ENCODE data around the gene SLC14A1. TPM values are rescaled to one million over a fixed set of nuclear protein-coding genes. Genes with fewer than 3 reads are reported as not detected.

SLC14A1 gene
- total and polyA plus RNA-seq, 2 experiments from 2014 or later: 0.29 to 0.54 TPM

DNA sequence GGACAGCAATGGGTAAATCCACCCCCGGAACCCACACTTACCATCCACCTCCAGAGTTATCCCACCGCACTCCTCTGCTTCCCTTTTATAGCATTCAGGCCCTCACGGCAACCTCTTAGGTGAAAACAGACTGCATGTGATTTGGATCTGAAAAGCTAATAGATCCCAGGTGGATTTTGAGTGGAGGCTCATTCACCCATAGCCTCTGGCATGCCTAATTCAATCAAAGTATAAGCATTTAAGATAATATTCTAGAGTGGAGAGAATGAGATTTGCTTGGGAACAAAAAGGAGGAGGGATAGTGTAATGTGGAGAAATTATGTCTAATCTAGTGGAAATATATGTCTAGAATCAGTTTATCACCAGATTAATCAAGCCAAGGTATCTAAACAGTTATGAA is 17.1 kb downstream of the SLC14A1 start:
- Histone ChIP-seq H3F3A (ENCODE audit: insufficient read depth) (no peaks in the 10 kb centered on the region), H3K79me2 (ENCODE audit: insufficient read depth) (no peaks in the 10 kb centered on the region), H3K27me3 (replicated peaks; ENCODE audit: insufficient read depth) (no peaks in the 10 kb centered on the region), H4K20me1 (ENCODE audit: insufficient read depth) (no peaks in the 10 kb centered on the region), H2AFZ (no peak overlapping the region), H3K4me3 (no peak overlapping the region), H3K9ac (no peak overlapping the region), H3K36me3 (ENCODE audit: low read depth) (no peaks in the 10 kb centered on the region), H3K27ac (no peak overlapping the region), H3K9me2 (ENCODE audit: insufficient read depth) (no peaks in the 10 kb centered on the region), H3K4me2 (ENCODE audit: unreplicated experiment) (no peak overlapping the region), H3K4me1 (ENCODE audit: insufficient read depth) (no peaks in the 10 kb centered on the region), H3K9me3 (ENCODE audit: low read depth) (no peaks in the 10 kb centered on the region)
- 30 to 60% methylated on average over 3 of the region's 3 CpGs for WGBS, 2 experiments (ENCODE audit: low coverage in 1 of 2, low lambda C conversion rate in 2 of 2, missing lambda C conversion rate in 2 of 2)
- TF ChIP-seq EZH2 (IDR thresholded peaks at IDR 0.05; ENCODE audit: insufficient read depth, poor library complexity, severe bottlenecking) (no peak), EZH2phosphoT487 (IDR thresholded peaks at IDR 0.05; ENCODE audit: insufficient read depth, low read depth) (no peak)
- in situ Hi-C loops (cut with MboI): no loop called here
- DNase-seq: no peak

DNA sequence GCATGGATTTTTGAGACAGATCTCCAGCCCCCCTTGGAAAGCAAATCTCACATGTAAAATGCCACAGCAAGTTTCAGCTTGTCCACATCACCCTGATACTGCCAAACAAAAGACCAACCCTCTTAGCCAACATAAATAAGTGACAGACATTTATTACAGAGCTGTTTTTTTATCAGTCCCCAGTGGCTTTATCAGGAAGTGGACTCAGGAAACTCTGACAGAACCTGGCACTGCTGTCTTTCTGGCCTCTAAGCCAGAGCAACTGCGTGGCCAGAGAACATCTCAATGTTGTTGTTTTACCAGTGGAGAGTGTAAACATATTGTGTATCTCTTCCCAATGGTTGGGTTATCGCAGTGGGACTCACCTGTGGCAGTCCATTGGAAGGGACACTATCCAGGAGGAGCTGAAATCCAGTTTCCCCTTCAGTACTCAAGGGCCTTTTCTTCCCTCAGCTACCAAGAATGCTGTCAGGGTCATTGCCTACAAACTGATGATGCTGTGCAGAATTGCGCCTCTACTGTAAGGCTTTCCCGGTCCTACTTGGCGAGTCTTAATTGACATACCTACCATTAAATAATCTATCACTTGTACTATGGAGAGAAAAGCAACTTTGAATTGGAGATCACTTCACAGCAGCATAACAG is 22.0 kb downstream of the SLC14A1 start:
- TF ChIP-seq EZH2phosphoT487 (IDR thresholded peaks at IDR 0.05; ENCODE audit: insufficient read depth, low read depth) (no peak), EZH2 (IDR thresholded peaks at IDR 0.05; ENCODE audit: insufficient read depth, poor library complexity, severe bottlenecking) (no peak)
- Histone ChIP-seq H3K9me2 (ENCODE audit: insufficient read depth) (0 out of 2 replicates have a peak, but pooled peaks cover 4% of the 10 kb centered on the region), H3K36me3 (ENCODE audit: low read depth) (no peaks in the 10 kb centered on the region), H3K27me3 (replicated peaks; ENCODE audit: insufficient read depth) (no peaks in the 10 kb centered on the region), H3K27ac (no peak overlapping the region), H3K4me3 (no peak overlapping the region), H2AFZ (no peak overlapping the region), H3K4me2 (ENCODE audit: unreplicated experiment) (no peak overlapping the region), H3F3A (ENCODE audit: insufficient read depth) (no peaks in the 10 kb centered on the region), H3K79me2 (ENCODE audit: insufficient read depth) (no peaks in the 10 kb centered on the region), H3K9me3 (ENCODE audit: low read depth) (no peaks in the 10 kb centered on the region), H3K9ac (no peak overlapping the region), H3K4me1 (ENCODE audit: insufficient read depth) (no peaks in the 10 kb centered on the region), H4K20me1 (ENCODE audit: insufficient read depth) (no peaks in the 10 kb centered on the region)
- WGBS, 2 experiments (ENCODE audit: low coverage in 1 of 2, low lambda C conversion rate in 2 of 2, missing lambda C conversion rate in 2 of 2): 77 to 79% methylated on average over 5 of the region's 5 CpGs
- in situ Hi-C loops (cut with MboI): no loop called here
- DNase-seq: no peak

DNA sequence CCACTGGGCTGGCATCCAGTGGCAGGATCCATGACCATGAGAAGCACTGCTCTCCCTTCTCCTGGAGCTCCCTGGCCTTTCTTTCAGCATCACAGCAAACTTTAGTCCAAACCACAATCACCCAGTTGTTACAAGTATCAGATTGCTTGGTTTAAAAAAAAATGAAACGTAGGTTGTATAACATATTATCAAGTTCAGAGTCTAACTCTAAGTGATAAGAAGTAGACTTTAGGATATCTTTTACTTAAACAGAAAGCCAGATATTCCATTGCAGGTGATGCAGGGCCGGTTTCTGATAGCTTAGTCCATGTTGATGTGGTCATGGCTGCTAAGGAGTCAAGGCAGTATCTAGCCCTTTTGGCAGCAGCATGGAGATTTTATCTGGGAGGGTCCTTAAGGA is 24.5 kb downstream of the SLC14A1 start:
- Histone ChIP-seq H3K4me2 (ENCODE audit: unreplicated experiment) (no peak overlapping the region), H3F3A (ENCODE audit: insufficient read depth) (no peaks in the 10 kb centered on the region), H3K79me2 (ENCODE audit: insufficient read depth) (no peaks in the 10 kb centered on the region), H3K9me2 (ENCODE audit: insufficient read depth) (0 out of 2 replicates have a peak, but pooled peaks cover 4% of the 10 kb centered on the region), H2AFZ (no peak overlapping the region), H3K9ac (no peak overlapping the region), H3K4me1 (ENCODE audit: insufficient read depth) (0 out of 2 replicates have a peak, but pooled peaks cover 6% of the 10 kb centered on the region), H3K9me3 (ENCODE audit: low read depth) (no peaks in the 10 kb centered on the region), H3K36me3 (ENCODE audit: low read depth) (no peaks in the 10 kb centered on the region), H3K27ac (no peak overlapping the region), H3K27me3 (replicated peaks; ENCODE audit: insufficient read depth) (no peaks in the 10 kb centered on the region), H3K4me3 (no peak overlapping the region), H4K20me1 (ENCODE audit: insufficient read depth) (no peaks in the 10 kb centered on the region)
- TF ChIP-seq EZH2phosphoT487 (IDR thresholded peaks at IDR 0.05; ENCODE audit: insufficient read depth, low read depth): no peak
- no peak for TF ChIP-seq EZH2 (IDR thresholded peaks at IDR 0.05; ENCODE audit: insufficient read depth, poor library complexity, severe bottlenecking)
- 91 to 95% methylated on average over 2 of the region's 2 CpGs for WGBS, 2 experiments (ENCODE audit: low coverage in 1 of 2, low lambda C conversion rate in 2 of 2, missing lambda C conversion rate in 2 of 2)
- in situ Hi-C loops (cut with MboI): no loop called here
- no peak for DNase-seq

DNA sequence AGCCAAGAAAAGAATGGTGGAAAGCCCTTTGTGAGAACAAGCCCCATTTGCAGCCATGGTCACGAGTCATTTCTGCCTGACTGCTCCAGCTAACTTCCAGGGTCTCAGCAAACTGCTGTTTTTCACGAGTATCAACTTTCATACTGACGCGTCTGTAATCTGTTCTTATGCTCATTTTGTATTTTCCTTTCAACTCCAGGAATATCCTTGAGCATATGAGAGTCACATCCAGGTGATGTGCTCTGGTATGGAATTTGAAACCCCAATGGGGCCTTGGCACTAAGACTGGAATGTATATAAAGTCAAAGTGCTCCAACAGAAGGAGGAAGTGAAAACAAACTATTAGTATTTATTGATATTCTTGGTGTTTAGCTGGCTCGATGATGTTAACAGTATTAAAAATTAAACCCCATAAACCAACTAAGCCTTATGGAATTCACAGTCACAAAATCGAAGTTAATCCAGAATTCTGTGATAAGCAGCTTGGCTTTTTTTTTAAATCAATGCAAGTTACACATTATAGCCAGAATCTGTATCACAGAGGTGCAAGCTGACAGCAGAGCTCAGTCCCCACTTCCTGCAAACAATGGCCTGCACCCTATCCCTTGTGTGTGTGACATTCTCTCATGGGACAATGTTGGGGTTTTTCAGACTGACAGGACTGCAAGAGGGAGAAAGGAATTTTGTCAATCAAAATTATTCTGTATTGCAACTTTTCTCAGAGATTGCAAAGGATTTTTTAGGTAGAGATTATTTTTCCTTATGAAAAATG is 26.1 kb downstream of the SLC14A1 start:
- no peaks in the 10 kb centered on the region for H3K27me3 ChIP-seq (replicated peaks; ENCODE audit: insufficient read depth)
- in situ Hi-C loops (cut with MboI): no loop called here
- H3K9ac ChIP-seq: no peak overlapping the region
- H3K4me3 ChIP-seq: no peak overlapping the region
- H3K4me1 ChIP-seq (ENCODE audit: insufficient read depth): 0 out of 2 replicates have a peak, but pooled peaks cover 6% of the 10 kb centered on the region
- H3K4me2 ChIP-seq (ENCODE audit: unreplicated experiment): no peak overlapping the region
- no peak overlapping the region for H2AFZ ChIP-seq
- H4K20me1 ChIP-seq (ENCODE audit: insufficient read depth): no peaks in the 10 kb centered on the region
- no peaks in the 10 kb centered on the region for H3F3A ChIP-seq (ENCODE audit: insufficient read depth)
- no peak for DNase-seq
- H3K9me2 ChIP-seq (ENCODE audit: insufficient read depth): 0 out of 2 replicates have a peak, but pooled peaks cover 4% of the 10 kb centered on the region
- no peak overlapping the region for H3K27ac ChIP-seq
- WGBS, 2 experiments (ENCODE audit: low coverage in 1 of 2, low lambda C conversion rate in 2 of 2, missing lambda C conversion rate in 2 of 2): 73 to 80% methylated on average over 6 of the region's 6 CpGs
- no peaks in the 10 kb centered on the region for H3K79me2 ChIP-seq (ENCODE audit: insufficient read depth)
- H3K9me3 ChIP-seq (ENCODE audit: low read depth): no peaks in the 10 kb centered on the region
- TF ChIP-seq EZH2phosphoT487 (IDR thresholded peaks at IDR 0.05; ENCODE audit: insufficient read depth, low read depth): no peak
- TF ChIP-seq EZH2 (IDR thresholded peaks at IDR 0.05; ENCODE audit: insufficient read depth, poor library complexity, severe bottlenecking): no peak
- H3K36me3 ChIP-seq (ENCODE audit: low read depth): no peaks in the 10 kb centered on the region
